GM18861 (cell line): ENCODE measurements around the gene RNASE12.
"Not testable (repeated sequence)": the region's sequence is repeated elsewhere in the genome, so short reads cannot be mapped to it uniquely, and the experiment has no call there.

ENCODE experiments used
- ATAC-seq: cut with Tn5 transposase; IDR thresholded peaks from one replicate; pipeline ENCODE4 v1.9.1; 2021; ENCODE audit not compliant: unreplicated experiment

Gene RNASE12, protein sequence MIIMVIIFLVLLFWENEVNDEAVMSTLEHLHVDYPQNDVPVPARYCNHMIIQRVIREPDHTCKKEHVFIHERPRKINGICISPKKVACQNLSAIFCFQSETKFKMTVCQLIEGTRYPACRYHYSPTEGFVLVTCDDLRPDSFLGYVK

DNA sequence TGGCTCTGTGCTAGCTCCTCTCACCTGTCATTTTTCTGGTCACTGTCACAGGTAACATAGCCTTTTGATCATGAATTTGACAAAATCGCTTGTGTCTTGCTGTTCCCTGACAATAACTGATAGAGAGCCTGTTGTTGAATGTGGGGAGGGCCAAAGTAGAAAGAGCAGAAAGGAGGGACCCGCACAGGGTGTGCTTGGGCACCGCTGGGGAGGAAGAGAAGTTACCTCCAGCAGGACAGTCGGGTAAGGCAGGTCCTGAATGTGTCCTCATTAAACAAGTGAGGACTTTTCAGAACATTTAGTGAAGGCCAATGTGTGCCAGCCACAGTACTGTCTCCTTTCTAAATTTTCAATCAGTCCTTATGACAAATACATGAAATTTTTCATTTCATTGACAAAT is at the start of gene RNASE12:
Gene RNASE12, minus strand, starts transcription at position 142 of the 400 bp plus-strand sequence. CDS start 653 bp downstream, outside the sequence.
- no peak for ATAC-seq

DNA sequence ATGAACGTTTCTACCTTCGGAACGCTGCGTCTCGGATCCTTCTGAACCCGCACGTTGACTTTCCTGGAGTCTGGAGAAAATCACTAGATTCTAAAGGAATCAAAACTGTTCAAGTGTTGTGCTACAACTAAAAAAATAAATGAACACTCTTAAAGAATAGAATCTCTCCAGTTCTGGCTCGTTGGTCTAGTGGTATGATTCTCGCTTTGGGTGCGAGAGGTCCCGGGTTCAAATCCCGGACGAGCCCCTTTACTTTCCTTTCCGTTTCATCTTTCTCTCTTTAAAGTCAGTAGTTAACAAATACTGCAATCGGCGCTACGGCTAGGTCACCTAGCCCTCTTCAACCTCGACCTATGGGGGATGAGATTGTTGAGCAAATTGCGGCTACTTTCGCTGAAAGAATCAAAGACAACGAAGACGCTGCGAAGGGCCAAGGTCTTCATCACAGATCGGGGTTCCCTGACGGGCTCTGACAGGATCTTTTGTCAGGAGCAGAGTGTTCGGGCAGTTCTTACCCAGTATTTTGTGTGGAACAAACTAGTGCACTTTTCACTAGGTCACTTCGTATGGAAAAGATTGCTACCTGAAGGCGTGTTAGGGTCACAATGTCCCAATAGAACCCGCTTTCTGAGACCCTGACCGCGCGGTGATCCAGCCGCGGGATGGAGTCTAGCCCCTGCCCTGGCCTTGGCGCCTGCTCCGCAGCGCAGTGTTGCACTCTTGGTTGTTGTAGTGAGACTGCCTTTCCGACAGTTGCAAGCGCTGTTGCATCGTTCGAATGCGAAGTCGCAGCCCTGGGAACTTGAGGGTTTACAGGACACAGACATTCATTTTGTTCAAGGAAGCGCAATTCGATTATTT is 41.9 kb upstream of the RNASE12 start:
- peak; percentile 58 for ATAC-seq

DNA sequence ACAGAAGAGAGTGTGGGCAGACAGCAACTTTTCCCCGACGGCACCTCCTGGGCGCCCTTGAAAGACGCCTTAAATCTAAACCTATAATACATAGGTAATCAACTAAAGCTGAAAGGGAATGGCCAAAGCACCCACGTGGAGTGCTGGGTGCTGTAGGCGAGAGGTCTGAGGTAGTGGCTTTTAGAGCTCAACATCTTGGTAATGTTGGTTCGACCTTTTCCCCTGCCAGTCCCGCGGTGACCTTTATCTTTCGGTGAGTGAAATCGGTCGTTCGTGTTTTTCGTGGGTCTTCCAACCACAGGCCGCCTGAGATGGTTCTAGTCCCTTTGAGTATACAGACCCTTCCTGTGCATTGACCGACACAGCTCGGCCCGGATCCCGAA is 41.3 kb upstream of the RNASE12 start:
- ATAC-seq = peak; percentile 2

DNA sequence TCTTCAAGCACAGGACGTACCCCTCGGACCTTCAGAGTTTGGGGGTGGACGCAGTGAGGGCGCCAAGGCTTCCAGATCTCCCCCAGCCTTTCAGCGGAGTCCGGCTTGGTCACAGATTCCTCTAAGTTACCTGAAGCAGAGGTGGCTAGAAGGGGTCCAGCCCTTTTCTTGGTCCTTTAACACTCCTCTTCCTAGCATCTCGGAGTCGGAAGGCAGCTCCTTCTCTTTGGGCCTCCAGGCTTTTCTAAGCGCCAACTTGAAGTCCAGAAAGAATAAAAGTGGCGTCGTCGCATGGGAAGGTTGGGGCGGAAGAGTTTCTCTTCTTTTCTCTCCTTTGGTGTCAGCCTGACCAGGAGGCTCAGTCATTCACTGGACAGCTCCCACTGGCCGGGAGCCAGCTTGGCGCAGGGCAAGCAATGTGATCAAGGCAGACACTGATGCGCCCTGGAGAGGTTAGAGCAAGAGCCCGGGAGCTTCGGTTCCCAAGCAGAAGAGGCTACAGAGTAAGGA is 40.8 kb upstream of the RNASE12 start:
- no peak for ATAC-seq

DNA sequence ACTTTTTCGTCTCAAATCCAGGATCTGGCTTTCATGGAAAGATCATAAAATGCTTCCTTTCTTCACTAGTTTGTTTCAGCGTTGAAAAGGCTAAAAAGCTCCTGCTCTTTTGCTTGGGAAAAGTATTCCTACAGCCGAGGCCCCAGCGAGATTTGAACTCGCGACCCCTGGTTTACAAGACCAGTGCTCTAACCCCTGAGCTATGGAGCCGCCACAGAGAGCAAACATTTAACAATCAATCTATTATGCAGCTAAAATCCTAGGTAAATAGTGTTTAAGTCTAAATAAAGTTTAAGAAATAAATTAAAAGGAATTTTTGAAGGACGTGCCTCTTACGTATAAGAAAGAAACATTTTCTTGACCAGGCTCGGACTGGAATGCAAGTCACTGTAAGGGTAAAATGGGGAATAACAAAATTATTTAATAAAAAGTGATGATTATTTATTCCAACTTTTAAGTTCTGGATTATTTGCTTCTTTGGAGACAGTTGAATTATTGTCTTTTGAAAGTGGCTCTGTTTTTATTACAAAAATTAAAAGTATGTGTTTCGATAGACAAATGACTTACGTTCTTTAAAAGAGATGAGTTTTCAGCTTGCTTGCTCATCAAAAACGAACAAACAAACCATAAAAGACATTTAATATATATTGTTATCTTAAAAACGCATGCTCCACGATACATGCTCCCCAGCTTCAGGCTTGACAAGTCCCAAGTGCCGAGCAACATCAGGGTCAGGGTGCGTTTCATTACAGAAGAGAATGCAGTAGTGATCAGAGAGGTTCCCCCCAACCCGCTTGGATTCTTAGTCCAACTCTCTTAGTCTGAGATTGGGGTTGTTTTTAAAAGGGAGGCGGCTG is 40.1 kb upstream of the RNASE12 start:
- ATAC-seq = no peak

DNA sequence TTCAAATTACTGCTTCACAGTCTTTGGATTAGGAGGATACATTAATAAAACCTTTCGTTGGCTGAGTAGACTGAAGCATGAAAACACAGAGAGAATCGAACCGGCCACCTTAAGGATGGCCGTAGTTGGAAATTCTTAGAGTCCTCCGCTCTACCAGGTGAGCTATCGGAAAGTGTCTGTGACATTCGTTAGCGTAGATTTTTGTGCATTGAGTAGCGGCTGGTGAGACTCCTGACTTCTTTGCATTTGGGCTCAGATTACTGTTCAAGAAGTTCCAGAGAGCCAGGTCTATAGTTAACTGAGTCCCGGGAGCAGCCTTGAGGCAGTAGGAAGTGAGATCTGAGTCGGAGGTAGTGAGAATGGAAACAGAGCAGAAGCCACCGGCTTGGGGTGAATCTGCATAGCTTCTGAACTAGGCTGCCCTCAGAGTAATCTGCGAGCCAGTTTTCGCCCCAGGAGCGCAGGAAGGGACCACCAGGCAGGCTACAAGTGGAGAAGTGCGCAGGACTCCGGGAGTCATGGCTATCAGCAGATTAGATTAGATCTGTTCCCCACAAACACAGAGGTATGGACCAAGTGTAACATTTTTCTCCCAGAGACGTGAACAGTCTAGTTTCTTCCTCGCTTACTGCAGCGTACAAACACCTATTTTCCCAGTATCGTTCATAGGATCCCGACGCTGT is 39.3 kb upstream of the RNASE12 start:
- ATAC-seq = no peak

DNA sequence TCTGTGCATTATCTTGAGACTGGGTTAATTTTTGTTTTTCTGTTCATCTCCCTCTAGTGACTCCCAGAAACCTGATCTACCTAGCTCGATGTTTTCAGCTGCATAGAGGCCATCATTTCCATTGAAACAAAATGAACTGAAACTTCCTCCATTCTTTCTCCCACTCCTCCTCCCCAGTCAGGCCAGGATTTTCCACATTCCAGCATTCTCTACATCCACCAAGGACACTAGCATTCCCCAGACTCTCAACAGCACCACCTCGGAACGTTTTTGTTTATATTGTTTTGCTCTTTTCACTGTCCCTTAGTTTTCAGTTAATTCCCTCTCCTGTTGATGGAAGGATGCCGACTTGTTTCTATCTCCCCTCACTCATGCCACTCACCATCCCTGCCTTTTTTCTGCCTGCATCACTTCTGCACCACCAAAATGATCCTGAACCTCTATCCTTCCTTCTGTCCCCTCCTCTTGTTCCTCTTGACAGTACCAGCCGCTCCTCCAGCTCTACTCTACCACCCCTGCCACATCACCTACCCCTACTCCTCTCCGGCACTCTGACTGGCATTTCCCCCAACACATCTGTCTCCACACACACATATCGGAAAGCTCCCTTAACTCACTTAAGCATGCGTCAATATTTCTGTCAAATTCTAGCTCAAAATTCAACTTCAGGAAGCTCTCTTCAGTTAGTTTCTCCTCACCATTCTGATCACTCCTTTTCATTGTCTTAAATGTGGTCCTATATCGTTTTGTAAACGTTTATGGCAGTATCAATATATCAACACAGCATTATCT is 37.1 kb upstream of the RNASE12 start:
- no peak for ATAC-seq

DNA sequence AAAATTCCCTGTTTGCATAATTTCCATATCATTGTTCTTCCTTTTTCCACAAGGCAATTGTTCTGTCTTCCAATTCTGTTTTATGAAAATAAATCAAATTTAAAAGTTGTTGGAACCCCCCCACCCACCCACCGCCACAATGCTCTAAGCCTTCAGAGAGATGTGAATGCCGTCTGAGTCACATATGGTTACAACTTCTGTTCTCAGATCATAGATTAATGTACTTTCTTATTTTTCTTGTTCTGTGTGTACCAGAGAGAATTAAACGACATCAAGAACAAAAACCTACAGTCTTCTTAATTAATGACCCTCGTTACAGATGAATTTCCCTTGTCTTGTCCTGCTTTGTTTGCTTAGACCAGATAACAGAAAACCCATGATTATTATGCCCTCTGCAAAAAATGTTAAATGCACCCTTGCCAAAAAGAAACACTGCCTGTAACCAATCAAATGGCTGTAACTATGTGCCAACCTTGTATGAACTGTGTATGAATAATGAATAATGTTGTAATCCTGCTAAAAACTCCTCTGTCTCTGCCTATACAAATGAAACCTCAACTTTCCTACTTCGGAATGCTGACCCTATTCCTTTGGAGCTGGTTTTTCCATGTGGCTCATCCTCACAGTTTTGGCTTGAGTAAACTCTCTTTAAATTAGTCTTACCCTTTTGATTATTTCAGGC is 36.3 kb upstream of the RNASE12 start:
- no peak for ATAC-seq

DNA sequence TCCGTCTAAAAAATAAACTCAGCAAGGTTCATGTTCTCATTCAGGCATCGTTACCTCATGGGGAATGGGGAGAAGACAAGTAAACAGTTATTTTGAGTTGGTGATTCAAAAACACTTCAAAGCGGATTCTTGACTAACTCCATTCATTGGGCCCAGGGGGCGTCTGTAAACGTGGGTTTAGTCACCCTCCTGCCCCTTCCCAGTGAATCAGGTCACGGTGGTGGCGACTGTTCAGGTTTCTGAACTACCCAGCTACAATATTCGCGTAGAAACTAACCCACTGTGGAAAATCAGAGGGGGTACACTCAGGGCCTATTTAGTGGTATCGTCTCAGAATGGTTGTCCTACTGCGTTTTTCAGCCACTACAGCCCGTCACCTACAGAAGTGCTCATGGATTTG is 35.1 kb upstream of the RNASE12 start:
- ATAC-seq = no peak

DNA sequence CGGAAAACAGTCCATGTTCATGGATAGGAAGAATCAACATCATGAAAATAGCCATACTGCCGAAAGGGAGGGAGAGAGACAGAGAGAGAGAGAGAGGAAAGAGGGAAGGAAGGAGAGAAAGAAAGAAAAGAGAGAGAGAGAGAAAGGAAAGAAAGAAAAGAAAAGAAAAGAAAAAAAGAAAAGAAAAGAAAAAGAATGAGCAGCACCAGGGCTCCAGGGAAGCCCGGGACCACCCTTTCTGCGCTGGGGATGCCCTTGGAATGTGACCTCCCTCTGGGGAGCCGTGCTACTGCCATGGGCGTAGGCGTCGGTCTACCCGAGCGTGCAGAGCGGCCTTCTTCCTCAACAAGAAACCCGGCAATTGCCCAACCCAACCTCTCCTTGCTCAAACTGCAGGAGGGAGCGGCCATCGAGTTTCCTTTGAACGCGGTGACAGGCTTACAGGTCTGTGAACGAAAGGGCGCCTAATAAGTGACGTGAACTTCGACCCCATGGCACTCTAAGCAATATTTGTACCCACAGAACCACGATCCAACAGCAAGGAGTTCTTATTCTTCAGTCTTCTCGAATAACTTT is 33.4 kb upstream of the RNASE12 start:
- ATAC-seq = no peak

DNA sequence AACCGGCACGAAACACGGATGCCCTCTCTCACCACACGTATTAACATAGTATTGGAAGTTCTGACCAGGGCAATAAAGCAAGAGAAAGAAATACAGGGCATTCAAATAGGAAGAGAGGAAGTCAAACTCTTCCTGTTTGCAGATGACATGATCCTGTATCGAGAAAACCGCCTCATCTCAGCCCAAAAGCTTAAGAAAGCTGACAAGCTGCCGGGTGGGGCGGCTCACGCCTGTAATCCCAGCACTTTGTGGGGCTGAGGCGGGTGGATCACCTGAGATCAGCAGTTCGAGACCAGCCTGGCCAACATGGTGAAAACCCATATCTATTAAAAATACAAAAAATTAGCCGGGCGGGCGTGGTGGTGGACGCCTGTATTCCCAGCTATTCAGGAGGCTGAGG is 32.6 kb upstream of the RNASE12 start:
- no peak for ATAC-seq

DNA sequence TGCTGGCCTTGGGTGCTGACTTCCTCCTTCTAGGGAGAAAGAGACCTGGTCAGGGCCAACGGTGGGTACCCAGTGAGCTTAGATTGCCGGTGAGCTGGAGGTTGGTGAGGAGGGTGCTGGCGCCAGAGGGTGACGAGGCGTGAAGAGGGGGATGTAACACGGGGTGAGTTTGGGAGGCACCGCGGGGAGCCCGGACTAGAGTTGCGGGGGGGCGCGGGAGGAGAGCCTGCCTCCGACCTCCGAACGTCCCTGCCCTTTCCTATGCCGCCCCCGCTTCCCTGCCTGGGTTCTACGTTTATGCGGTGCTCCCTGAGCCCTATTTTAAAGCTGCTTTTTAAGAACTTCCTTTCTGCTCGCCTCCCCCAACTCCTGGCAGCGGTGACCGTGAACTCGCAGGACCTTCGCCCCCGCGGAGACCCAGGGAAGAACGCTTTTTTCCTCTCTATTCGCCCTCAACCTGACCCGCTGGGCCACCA is 31.7 kb upstream of the RNASE12 start:
- no peak for ATAC-seq

DNA sequence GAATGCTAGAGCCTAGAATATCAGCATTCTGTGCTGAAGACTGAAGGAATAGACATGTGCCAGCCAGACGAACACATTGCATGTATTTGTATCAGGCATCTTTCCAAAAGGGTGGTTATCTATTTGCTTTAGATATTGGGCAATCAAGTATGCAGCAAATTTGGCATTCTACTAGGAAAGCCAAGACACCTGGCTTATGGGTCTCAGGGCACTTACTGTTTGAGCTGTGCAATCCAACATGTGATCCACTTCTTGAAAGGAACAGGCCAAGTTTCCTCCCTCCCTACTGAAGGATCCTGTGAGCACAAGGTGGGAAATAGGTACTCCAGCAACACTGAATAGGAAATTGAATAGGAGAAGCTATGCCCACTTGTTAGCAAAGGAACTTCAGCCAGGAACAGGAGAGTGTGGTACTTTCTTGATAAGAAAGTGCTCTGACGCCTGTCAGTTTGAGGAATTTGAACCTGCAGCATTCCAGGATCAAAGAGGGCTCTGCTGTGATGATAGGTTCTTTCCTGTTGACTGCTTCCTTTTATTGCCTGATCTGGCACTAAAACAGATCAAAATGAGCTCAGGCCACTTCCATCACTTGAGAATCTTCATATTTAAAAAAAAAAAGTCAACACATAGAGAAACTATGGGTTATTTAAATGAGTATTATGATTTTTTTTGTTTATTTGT is 29.8 kb upstream of the RNASE12 start:
- ATAC-seq = no peak

DNA sequence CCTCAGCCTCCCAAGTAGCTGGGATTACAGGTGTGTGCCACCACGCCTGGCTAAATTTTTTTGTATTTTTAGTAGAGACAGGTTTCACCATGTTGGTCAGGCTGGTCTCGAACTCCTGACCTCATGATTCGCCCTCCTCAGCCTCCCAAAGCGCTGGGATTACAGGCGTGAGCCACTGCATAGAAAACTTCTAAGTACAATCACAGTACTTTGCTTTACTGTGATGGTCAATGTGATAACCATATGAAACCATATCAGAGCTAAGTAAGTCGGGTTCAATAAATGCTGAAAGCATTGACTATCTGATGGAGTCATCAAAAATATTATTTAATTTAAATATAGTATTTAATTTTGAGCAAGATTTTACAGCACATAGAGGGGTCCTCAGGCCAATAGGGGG is 28.5 kb upstream of the RNASE12 start:
- ATAC-seq = not testable (repeated sequence)

DNA sequence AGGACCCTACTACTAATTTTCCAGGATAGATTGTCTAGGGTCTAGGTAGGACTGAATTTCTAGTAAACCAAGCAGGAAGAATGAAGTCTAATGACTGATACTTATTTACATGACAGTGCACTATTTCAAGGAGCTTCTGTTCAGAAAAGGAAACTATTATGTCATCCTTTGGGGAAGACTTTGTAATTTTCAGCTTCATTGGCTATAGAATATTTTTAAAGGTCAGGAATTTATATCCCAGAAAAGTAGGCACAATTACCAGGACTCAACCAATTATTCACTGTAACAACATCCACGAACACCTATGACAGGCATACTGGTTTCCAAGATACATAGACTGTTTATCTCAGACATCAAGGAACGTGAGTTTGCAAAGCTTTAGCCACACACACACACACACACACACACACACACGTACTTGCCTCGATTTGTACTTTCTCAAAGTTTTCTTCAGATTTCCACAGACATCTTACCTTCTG is 27.1 kb upstream of the RNASE12 start:
- no peak for ATAC-seq

DNA sequence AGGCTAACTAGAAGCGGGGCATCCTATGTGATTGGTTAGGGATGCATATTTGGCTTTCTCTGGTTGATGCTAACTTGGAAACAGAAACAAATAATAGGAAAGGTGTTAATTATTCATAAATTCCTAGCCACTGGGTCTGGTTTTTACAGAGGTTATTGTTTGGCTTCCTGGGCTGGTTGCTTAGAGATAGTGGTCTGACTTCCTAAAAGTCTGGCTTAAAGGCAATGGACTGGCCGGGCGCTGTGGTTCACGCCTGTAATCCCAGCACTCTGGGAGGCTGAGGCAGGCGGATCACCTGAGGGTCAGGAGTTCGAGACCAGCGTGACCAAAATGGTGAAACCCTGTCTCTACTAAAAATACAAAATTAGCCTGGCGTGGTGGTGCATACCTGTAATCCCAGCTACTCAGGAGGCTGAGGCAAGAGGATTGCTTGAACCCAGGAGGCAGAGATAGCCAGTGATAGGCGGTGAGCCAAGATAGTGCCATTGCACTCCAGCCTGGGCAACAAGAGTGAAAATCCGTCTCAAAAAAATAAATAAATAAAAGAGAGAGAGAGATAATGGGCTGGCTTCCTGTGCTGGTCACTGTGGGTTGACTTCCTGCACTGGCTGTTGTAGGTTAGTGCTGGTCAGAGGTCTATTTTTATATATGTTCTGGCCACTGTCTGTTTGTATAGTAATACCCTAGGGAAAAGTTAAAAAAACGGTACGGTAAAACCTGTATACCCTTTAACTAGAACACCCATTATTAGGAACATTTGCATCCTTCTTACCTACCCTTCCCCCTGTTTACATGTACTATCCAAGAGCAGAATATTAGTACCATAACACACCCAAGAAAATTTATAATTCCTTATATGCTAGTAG is 26.2 kb upstream of the RNASE12 start:
- peak; percentile 37 for ATAC-seq

DNA sequence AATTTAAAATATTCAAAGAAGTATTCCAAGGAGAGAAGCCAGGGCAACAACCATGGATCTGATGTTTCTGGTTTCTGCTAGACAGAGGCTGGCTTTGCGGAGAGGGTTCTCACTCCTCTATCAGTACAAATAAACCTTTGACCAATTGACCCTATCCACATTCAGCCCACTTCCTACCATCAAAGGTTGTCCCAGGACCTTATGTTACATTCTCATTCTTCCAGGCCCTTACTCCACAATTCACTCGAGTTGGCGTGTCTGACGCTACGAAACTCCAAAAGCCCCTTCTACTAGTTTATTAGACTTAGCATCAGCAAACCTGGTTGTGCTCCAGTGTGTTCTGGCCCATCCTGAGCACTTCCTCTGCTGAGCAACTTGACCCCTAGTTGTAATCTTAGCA is 24.8 kb upstream of the RNASE12 start:
- ATAC-seq = no peak
